Measurements from ENCODE around the gene ABCG1.

Gene ABCG1

DNA sequence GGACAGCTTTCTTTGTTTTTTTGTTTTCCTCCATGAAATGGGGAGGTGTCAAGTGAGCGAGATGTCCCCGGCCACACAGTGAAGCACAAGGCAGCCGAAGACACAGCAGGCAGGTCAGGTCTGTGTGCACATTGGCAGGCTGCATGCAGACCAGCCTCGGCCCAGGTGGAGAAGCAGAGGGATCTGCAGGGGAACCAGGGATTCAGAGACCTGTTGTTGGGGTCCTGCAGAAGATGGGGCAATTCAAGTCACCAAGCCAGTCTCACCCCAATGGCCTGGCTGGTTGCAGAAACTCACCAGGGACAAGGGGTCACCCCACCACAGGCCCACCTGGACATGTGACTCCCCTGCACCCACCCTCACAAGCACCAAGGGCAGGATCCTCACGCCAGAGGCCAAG, 4.0 kb upstream of the ABCG1 start:
- Histone ChIP-seq H3K36me3 (ENCODE audit: control insufficient read depth in 2 of 2, insufficient read depth in 2 of 2, low read length in 2 of 2) (no peaks in the 10 kb centered on the region), H3K9me3 (ENCODE audit: control insufficient read depth in 2 of 2, low read length in 2 of 2) (no peaks in the 10 kb centered on the region), H3K27me3 (ENCODE audit: control insufficient read depth in 2 of 2, insufficient read depth in 2 of 2, low read length in 2 of 2) (no peaks in the 10 kb centered on the region), H3K4me1 (ENCODE audit: control insufficient read depth in 2 of 2, insufficient read depth in 2 of 2, low read length in 2 of 2) (peaks cover 0 to 3% of the 10 kb centered on the region in 2 donors), H3K4me3 (ENCODE audit: low read length in 2 of 2) (no peak overlapping the region), H3K9ac (ENCODE audit: low read depth in 1 of 2, low read length in 2 of 2) (no peak overlapping the region), H3K27ac (ENCODE audit: low read depth in 2 of 2, low read length in 2 of 2) (no peak overlapping the region)

DNA sequence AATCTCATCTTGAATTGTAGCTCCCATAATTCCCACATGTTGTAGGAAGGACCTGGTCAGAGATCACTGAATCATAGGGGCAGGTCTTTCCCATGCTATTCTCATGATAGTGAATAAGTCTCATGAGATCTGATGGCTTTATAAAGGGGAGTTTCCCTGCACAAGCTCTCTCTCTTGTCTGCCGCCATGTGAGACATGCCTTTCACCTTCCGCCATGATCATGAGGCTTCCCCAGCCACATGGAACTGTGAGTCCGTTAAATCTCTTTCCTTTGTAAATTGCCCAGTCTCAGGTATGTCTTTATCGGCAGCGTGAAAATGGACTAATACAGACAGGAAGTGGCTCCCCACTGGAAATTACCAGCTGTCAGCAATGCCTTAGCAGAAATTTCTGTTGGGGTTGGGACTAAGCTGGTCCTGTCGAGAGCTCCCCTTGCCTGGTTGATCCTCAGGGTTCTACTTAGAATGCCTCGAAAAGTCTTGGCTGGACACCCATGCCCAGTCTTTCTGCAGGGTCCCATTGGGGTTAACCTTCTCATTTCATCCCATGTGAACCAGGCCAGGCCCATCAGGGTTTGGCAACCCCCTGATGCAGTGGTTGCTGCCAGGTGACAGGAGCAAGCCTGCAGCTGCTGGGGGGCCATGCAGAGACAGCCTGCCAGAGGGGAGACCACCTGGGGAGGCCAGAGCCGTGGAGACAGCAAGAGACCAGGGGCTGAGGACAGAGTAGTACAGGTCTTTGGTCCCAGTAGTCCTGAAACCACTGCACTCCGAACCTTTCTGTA, 2.8 kb upstream of the ABCG1 start:
- no peaks in the 10 kb centered on the region for H3K9me3 ChIP-seq (ENCODE audit: control insufficient read depth in 2 of 2, low read length in 2 of 2)
- H3K27me3 ChIP-seq (ENCODE audit: control insufficient read depth in 2 of 2, insufficient read depth in 2 of 2, low read length in 2 of 2): no peaks in the 10 kb centered on the region
- H3K4me3 ChIP-seq (ENCODE audit: low read length in 2 of 2): no peak overlapping the region
- H3K9ac ChIP-seq (ENCODE audit: low read depth in 1 of 2, low read length in 2 of 2): no peak overlapping the region
- H3K36me3 ChIP-seq (ENCODE audit: control insufficient read depth in 2 of 2, insufficient read depth in 2 of 2, low read length in 2 of 2): no peaks in the 10 kb centered on the region
- H3K27ac ChIP-seq (ENCODE audit: low read depth in 2 of 2, low read length in 2 of 2): no peak overlapping the region
- H3K4me1 ChIP-seq (ENCODE audit: control insufficient read depth in 2 of 2, insufficient read depth in 2 of 2, low read length in 2 of 2): peaks cover 7 to 10% of the 10 kb centered on the region in 2 donors

GRCh38 chr21:42216726-42217572, 2.0 kb upstream of the ABCG1 start:
- Histone ChIP-seq H3K4me3 (ENCODE audit: low read length in 2 of 2) (no peak overlapping the region), H3K27me3 (ENCODE audit: control insufficient read depth in 2 of 2, insufficient read depth in 2 of 2, low read length in 2 of 2) (no peaks in the 10 kb centered on the region), H3K9me3 (ENCODE audit: control insufficient read depth in 2 of 2, low read length in 2 of 2) (no peaks in the 10 kb centered on the region), H3K4me1 (ENCODE audit: control insufficient read depth in 2 of 2, insufficient read depth in 2 of 2, low read length in 2 of 2) (peaks cover 15 to 17% of the 10 kb centered on the region in 2 donors), H3K36me3 (ENCODE audit: control insufficient read depth in 2 of 2, insufficient read depth in 2 of 2, low read length in 2 of 2) (no peaks in the 10 kb centered on the region), H3K9ac (ENCODE audit: low read depth in 1 of 2, low read length in 2 of 2) (no peak overlapping the region), H3K27ac (ENCODE audit: low read depth in 2 of 2, low read length in 2 of 2) (no peak overlapping the region)

DNA sequence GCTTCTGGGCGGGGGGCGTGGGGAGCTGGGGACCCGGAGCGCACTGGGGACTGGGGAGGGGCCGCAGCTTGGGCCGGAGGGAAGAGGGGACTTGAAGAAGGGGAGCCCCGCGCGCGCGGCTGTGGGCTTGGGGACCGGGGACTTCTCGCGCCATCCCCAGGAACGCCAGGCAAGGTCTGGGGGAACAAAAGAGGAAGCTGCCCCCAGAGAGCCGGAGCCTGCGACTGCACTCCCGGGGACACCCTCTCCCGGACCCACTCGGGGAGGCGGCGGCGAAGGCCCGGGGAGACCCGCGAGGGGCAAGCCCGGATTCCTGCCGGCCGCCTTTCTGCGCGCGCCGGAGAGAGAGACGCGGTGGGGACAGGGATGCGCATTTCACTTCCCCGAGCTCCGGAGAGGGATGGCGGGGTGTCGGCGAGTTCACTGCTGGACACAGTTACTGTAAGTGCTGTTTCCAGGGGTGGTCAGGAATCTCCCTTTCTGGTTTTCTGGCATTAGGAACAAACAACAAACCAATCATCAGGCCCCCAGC, 732 bp downstream of the ABCG1 start:
- no peaks in the 10 kb centered on the region for H3K36me3 ChIP-seq (ENCODE audit: control insufficient read depth in 2 of 2, insufficient read depth in 2 of 2, low read length in 2 of 2)
- peaks cover 16 to 17% of the 10 kb centered on the region in 2 donors for H3K4me1 ChIP-seq (ENCODE audit: control insufficient read depth in 2 of 2, insufficient read depth in 2 of 2, low read length in 2 of 2)

DNA sequence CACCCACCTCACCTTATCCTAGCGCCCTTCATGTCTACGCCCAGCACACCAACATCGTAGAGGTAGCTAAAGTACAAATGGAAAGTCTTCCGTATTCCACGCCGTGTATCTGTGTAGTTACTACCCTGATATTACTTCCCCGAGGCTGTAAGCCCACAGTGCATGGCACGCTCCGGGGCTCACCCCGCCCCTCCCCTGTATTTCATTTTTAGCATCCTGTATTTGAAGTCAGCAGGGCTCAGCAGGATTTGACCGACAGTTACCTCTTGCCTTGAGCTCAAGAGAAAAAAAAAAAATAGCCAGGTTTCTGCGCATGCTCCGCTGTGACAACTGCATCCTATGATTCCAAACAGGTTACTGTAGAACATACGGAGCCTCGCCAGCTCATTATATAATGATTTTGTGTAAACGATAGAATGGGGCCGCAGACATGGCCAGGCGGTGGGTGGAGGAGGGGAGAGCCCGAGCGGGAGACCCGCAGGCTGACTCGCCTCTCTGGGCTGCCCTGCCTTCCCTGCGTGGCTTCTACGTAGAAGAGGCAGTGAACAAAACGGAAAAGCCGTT, 1.3 kb downstream of the ABCG1 start:
- Histone ChIP-seq H3K9ac (ENCODE audit: low read depth in 1 of 2, low read length in 2 of 2) (peak overlapping the region; percentile 86 to 92), H3K36me3 (ENCODE audit: control insufficient read depth in 2 of 2, insufficient read depth in 2 of 2, low read length in 2 of 2) (no peaks in the 10 kb centered on the region), H3K27ac (ENCODE audit: low read depth in 2 of 2, low read length in 2 of 2) (peak overlapping the region; percentile 91), H3K27me3 (ENCODE audit: control insufficient read depth in 2 of 2, insufficient read depth in 2 of 2, low read length in 2 of 2) (no peaks in the 10 kb centered on the region), H3K4me1 (ENCODE audit: control insufficient read depth in 2 of 2, insufficient read depth in 2 of 2, low read length in 2 of 2) (peaks cover 16 to 17% of the 10 kb centered on the region in 2 donors), H3K4me3 (ENCODE audit: low read length in 2 of 2) (peak overlapping the region; percentile 68 to 93), H3K9me3 (ENCODE audit: control insufficient read depth in 2 of 2, low read length in 2 of 2) (no peaks in the 10 kb centered on the region)

More for the DNA sequence above, 732 bp downstream of the ABCG1 start:
- Histone ChIP-seq H3K27ac (ENCODE audit: low read depth in 2 of 2, low read length in 2 of 2) (peak overlapping the region; percentile 91), H3K27me3 (ENCODE audit: control insufficient read depth in 2 of 2, insufficient read depth in 2 of 2, low read length in 2 of 2) (no peaks in the 10 kb centered on the region), H3K4me3 (ENCODE audit: low read length in 2 of 2) (peak overlapping the region; percentile 68 to 93), H3K9me3 (ENCODE audit: control insufficient read depth in 2 of 2, low read length in 2 of 2) (no peaks in the 10 kb centered on the region), H3K9ac (ENCODE audit: low read depth in 1 of 2, low read length in 2 of 2) (peak overlapping the region; percentile 86 to 92)

- peak overlapping the region in 1 of 2 donors; percentile 33 for H3K4me3 ChIP-seq (ENCODE audit: low read length in 2 of 2)
- H3K36me3 ChIP-seq (ENCODE audit: control insufficient read depth in 2 of 2, insufficient read depth in 2 of 2, low read length in 2 of 2): peaks cover 0 to 4% of the 10 kb centered on the region in 2 donors
- H3K9me3 ChIP-seq (ENCODE audit: control insufficient read depth in 2 of 2, low read length in 2 of 2): no peaks in the 10 kb centered on the region
- peak overlapping the region in 1 of 2 donors; percentile 60 for H3K27ac ChIP-seq (ENCODE audit: low read depth in 2 of 2, low read length in 2 of 2)
- no peaks in the 10 kb centered on the region for H3K27me3 ChIP-seq (ENCODE audit: control insufficient read depth in 2 of 2, insufficient read depth in 2 of 2, low read length in 2 of 2)
- peak overlapping the region in 1 of 2 donors; percentile 6 for H3K9ac ChIP-seq (ENCODE audit: low read depth in 1 of 2, low read length in 2 of 2)
- peaks cover 17 to 21% of the 10 kb centered on the region in 2 donors for H3K4me1 ChIP-seq (ENCODE audit: control insufficient read depth in 2 of 2, insufficient read depth in 2 of 2, low read length in 2 of 2)
Measured at GRCh38 chr21:42221581-42222345, 2.8 kb downstream of the ABCG1 start.

- Histone ChIP-seq H3K27ac (ENCODE audit: low read depth in 2 of 2, low read length in 2 of 2) (peak overlapping the region in 1 of 2 donors; percentile 60), H3K4me1 (ENCODE audit: control insufficient read depth in 2 of 2, insufficient read depth in 2 of 2, low read length in 2 of 2) (peaks cover 17 to 27% of the 10 kb centered on the region in 2 donors), H3K36me3 (ENCODE audit: control insufficient read depth in 2 of 2, insufficient read depth in 2 of 2, low read length in 2 of 2) (peaks cover 0 to 4% of the 10 kb centered on the region in 2 donors), H3K27me3 (ENCODE audit: control insufficient read depth in 2 of 2, insufficient read depth in 2 of 2, low read length in 2 of 2) (no peaks in the 10 kb centered on the region), H3K9me3 (ENCODE audit: control insufficient read depth in 2 of 2, low read length in 2 of 2) (no peaks in the 10 kb centered on the region), H3K4me3 (ENCODE audit: low read length in 2 of 2) (no peak overlapping the region), H3K9ac (ENCODE audit: low read depth in 1 of 2, low read length in 2 of 2) (no peak overlapping the region)
Measured at GRCh38 chr21:42222386-42222785, 3.4 kb downstream of the ABCG1 start.

DNA sequence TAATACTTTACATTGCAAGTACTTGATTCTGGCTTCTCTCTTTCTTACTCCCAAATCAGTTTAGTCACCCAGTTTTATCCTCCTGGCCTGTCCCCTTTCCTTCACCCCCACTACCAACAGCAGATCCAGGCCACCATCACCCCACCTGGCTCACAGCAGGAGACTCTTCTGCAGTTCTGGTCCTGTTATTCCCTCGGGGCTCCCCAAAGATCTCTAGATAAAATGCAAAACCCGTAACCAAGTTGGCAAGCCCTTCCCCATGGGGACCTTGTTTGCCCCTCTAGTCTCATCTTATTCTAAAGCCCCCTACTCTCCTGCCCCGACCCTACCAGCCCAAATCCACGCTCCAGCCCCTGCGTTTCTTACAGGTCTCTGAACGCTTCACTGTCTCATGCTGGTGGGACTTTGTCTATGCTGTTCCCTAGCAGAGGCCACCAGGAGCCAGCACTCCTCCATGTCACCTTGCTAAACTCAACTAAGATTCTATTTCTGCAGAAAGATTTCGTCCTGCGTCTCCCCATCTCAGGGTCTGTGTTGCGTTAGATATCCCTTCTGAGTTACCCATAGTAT, 4.0 kb downstream of the ABCG1 start:
- no peaks in the 10 kb centered on the region for H3K9me3 ChIP-seq (ENCODE audit: control insufficient read depth in 2 of 2, low read length in 2 of 2)
- no peak overlapping the region for H3K4me3 ChIP-seq (ENCODE audit: low read length in 2 of 2)
- H3K4me1 ChIP-seq (ENCODE audit: control insufficient read depth in 2 of 2, insufficient read depth in 2 of 2, low read length in 2 of 2): peaks cover 23 to 32% of the 10 kb centered on the region in 2 donors
- H3K27ac ChIP-seq (ENCODE audit: low read depth in 2 of 2, low read length in 2 of 2): no peak overlapping the region
- no peak overlapping the region for H3K9ac ChIP-seq (ENCODE audit: low read depth in 1 of 2, low read length in 2 of 2)
- no peaks in the 10 kb centered on the region for H3K27me3 ChIP-seq (ENCODE audit: control insufficient read depth in 2 of 2, insufficient read depth in 2 of 2, low read length in 2 of 2)
- H3K36me3 ChIP-seq (ENCODE audit: control insufficient read depth in 2 of 2, insufficient read depth in 2 of 2, low read length in 2 of 2): peaks cover 0 to 4% of the 10 kb centered on the region in 2 donors

DNA sequence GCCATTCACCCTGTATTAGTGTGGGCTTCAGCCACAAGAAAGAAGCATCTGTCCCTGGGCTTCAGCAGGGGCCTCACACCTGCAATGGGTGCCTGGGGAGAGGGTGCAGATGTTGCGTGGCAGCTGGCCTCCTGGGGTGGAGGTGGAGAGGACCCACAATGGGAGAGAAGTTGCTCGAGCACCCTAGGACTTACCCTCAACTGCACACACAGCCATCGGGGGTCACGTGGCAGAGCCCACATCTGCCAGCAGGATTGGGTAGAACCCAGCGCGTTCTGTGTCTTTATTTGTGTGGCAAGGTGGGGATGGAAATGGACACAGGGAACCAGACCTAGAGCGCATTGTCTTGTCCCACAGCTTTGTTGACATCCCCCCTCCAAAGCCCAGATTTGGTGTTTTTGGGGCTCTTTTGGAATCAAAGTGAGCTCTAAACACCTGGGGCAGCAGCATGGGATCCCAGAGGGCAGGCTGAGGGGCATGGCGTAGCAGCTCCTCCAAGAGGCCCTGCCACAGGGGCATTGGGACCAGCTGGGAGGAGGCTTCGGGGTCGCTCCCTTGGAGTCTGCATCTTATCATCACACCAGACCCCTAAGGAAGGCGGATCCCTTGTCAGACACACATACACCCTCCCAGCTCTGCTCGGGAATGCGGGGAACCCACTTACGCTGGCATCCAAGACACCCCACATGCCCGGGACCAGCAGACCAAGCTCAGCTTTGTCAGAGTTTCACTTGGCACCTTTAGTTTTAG, 5.1 kb downstream of the ABCG1 start:
- Histone ChIP-seq H3K9me3 (ENCODE audit: control insufficient read depth in 2 of 2, low read length in 2 of 2) (no peaks in the 10 kb centered on the region), H3K4me1 (ENCODE audit: control insufficient read depth in 2 of 2, insufficient read depth in 2 of 2, low read length in 2 of 2) (peaks cover 29 to 42% of the 10 kb centered on the region in 2 donors), H3K27ac (ENCODE audit: low read depth in 2 of 2, low read length in 2 of 2) (no peak overlapping the region), H3K9ac (ENCODE audit: low read depth in 1 of 2, low read length in 2 of 2) (no peak overlapping the region), H3K27me3 (ENCODE audit: control insufficient read depth in 2 of 2, insufficient read depth in 2 of 2, low read length in 2 of 2) (no peaks in the 10 kb centered on the region), H3K4me3 (ENCODE audit: low read length in 2 of 2) (no peak overlapping the region), H3K36me3 (ENCODE audit: control insufficient read depth in 2 of 2, insufficient read depth in 2 of 2, low read length in 2 of 2) (peaks cover 0 to 4% of the 10 kb centered on the region in 2 donors)
